HG03175 (cell line): Measurements from ENCODE around the gene WNT4.

Source experiments
- ATAC-seq: cut with Tn5 transposase; IDR thresholded peaks from one replicate; pipeline ENCODE4 v1.9.1; 2021; ENCODE audit warnings: mild to moderate bottlenecking, moderate library complexity; ENCODE audit not compliant: unreplicated experiment

The WNT4 gene

DNA sequence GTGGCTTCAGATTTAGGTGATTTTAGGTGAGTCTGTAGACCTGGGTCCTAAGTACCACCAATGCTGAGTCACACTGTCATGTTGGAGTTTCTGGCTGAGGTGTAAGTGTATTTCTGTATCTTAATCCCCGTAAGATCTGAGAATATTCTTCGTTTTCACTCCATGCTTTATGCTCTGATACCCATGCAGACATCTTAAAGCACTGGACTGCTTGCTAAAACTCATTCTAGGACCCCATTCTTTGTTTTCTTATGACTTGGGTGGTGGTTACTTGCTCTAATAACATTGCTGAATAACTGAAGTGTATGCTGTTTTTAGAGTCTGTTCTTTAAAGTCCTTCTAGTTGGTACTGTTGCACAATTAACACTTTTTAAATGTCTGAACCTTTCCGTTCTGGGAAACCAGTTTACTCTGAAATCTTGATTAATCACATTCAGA is 53.7 kb downstream of the WNT4 start:
- ATAC-seq: no peak

- ATAC-seq: no peak
These were observed 54.6 kb downstream of the WNT4 start for GRCh38 chr1:22088331-22088730.

- ATAC-seq: no peak
These were observed 62.7 kb downstream of the WNT4 start for GRCh38 chr1:22080191-22080590.

- ATAC-seq: no peak
These were observed 64.8 kb downstream of the WNT4 start for GRCh38 chr1:22078133-22078532.

DNA sequence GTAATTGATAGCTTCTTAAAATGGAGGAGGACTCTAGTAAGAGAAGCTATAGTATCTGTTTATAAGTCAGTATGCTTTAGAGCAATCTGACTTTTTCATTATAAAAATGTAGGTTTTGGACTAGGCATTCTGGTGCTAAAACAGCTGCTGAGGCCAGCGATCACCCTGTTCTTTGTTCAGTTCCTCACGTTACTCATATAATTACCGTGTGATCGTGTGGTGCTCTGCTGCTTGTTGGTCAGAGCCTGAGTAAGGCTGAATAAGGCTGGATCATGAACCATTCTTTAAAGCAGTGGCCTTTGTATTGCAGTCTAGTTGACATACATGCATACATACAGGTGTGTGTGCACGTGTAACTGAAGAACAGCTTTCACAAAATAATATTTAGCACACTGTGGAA is 65.2 kb downstream of the WNT4 start:
- no peak for ATAC-seq

GRCh38 chr1:22076346-22076745 is 66.6 kb downstream of the WNT4 start:
- no peak for ATAC-seq

GRCh38 chr1:22075718-22076117 is 67.2 kb downstream of the WNT4 start:
- no peak for ATAC-seq

DNA sequence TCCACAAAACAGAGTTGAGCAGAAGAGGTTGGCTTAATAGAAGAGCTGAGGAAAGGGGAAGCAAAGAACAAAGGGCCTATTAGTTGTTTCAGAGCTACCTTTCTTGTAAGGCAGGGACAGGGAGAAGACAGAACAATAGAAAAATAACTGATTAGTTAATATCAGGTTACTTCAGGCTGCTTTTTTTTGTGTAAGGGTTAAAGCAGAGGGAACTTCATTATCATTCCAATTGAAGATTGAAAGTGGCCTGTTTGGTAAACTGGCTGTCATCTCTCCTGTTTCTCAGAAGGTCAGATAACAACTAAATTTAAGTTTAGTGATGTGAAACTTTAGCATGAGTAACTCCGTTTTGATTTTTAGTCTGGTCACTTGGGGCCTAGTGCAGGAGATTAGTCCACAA is 68.1 kb downstream of the WNT4 start:
- no peak for ATAC-seq

- no peak for ATAC-seq
These were observed 71.4 kb downstream of the WNT4 start for GRCh38 chr1:22071511-22071910.
